H1 (cell line): ENCODE data around the gene RNF149. TPM values are rescaled to one million over a fixed set of nuclear protein-coding genes. Genes with fewer than 3 reads are reported as not detected.

Experiments used
- CTCF ChIA-PET: fragments of 300-600 bp; sonication (Branson Sonifier 250); formaldehyde crosslinking; loops from one replicate; lab custom pipeline; 2021; ENCODE audit not compliant: partially characterized antibody; lab: Charles Lee
- POLR2A ChIA-PET: fragments of 300-600 bp; sonication (Branson Sonifier 250); formaldehyde crosslinking; loops from one replicate; lab custom pipeline; 2021; ENCODE audit warnings: inconsistent platforms; ENCODE audit not compliant: partially characterized antibody; lab: Charles Lee
- DNase-seq, 2 experiments: peaks; one replicate each; pipeline versions ENCODE4 v3.0.0 to v3.0.0-alpha.2; 2010 to 2022; ENCODE audit warnings: low spot score in 2 of 2, low read depth in 1 of 2, mixed read lengths in 1 of 2
- FAIRE-seq: peaks from 2 replicates; lab custom pipeline; 2011; peaks lifted over from hg19 to GRCh38; lab: Jason Lieb, UNC
- H2AFZ ChIP-seq: 2 replicates; pipeline ENCODE4 v1.8.1; 2012; ENCODE audit warnings: low read length, inconsistent platforms
- H2AK5ac ChIP-seq: 2 replicates; pipeline ENCODE4 v1.6.1; 2013; ENCODE audit warnings: low read depth, low read length
- H2BK120ac ChIP-seq: replicated peaks from 2 replicates; pipeline ENCODE3; 2013; ENCODE audit warnings: low read depth, low read length, inconsistent platforms
- H2BK12ac ChIP-seq: 2 replicates; pipeline ENCODE4 v1.6.1; 2013; ENCODE audit warnings: low read depth, low read length
- H2BK15ac ChIP-seq: 2 replicates; pipeline ENCODE4 v1.6.1; 2013; ENCODE audit warnings: low read length
- H2BK20ac ChIP-seq: 2 replicates; pipeline ENCODE4 v1.6.1; 2013; ENCODE audit warnings: low read length
- H2BK5ac ChIP-seq: 2 replicates; pipeline ENCODE4 v1.6.1; 2013; ENCODE audit warnings: low read depth, low read length
- H3K14ac ChIP-seq: 2 replicates; pipeline ENCODE4 v1.6.1; 2013; ENCODE audit warnings: inconsistent platforms; ENCODE audit not compliant: insufficient read length
- H3K18ac ChIP-seq: 2 replicates; pipeline ENCODE4 v1.6.1; 2013; ENCODE audit warnings: low read length; ENCODE audit errors: extremely low read depth
- H3K23ac ChIP-seq: 2 replicates; pipeline ENCODE4 v1.6.1; 2013; ENCODE audit warnings: inconsistent platforms; ENCODE audit not compliant: insufficient read length
- H3K23me2 ChIP-seq: 2 replicates; pipeline ENCODE4 v1.6.1; 2013; ENCODE audit warnings: low read depth, low read length
- H3K27ac ChIP-seq: 2 replicates; pipeline ENCODE4 v1.6.1; 2011; ENCODE audit warnings: low read depth, low read length, inconsistent platforms
- H3K27me3 ChIP-seq, 4 experiments: replicated peaks in 1 of 4; 1 replicate in 1 of 4; 2 replicates in 3 of 4; pipeline versions ENCODE4 v1.6.1 to v1.8.1; 2011 to 2013; ENCODE audit warnings: low read length in 3 of 4, mild to moderate bottlenecking in 3 of 4, inconsistent platforms in 2 of 4, mixed read lengths in 2 of 4, moderate library complexity in 1 of 4; ENCODE audit not compliant: control insufficient read depth in 3 of 4, insufficient read depth in 3 of 4; ENCODE audit errors: extremely low read depth in 1 of 4
- H3K36me3 ChIP-seq, 4 experiments: 2 replicates each; pipeline versions ENCODE4 v1.6.1 to v1.8.1; 2011 to 2013; ENCODE audit warnings: mild to moderate bottlenecking in 4 of 4, low read length in 3 of 4, moderate library complexity in 2 of 4, control low read depth in 1 of 4, inconsistent platforms in 1 of 4; ENCODE audit not compliant: insufficient read depth in 4 of 4, control insufficient read depth in 2 of 4
- H3K4ac ChIP-seq: replicated peaks from 2 replicates; pipeline ENCODE3; 2013; ENCODE audit warnings: low read length, low read depth, mixed read lengths, inconsistent platforms; ENCODE audit not compliant: insufficient read length
- H3K4me1 ChIP-seq, 4 experiments: replicated peaks in 1 of 4; 1 replicate in 1 of 4; 2 replicates in 3 of 4; pipeline versions ENCODE4 v1.6.1 to v1.8.1; 2011 to 2013; ENCODE audit warnings: low read length in 3 of 4, inconsistent platforms in 2 of 4, mixed read lengths in 1 of 4; ENCODE audit not compliant: insufficient read depth in 4 of 4, control insufficient read depth in 3 of 4
- H3K4me2 ChIP-seq, 2 experiments: 2 replicates each; pipeline versions ENCODE4 v1.6.1 to v1.8.1; 2011 to 2013; ENCODE audit warnings: low read depth in 2 of 2, low read length in 2 of 2, control low read depth in 1 of 2, inconsistent platforms in 1 of 2, mild to moderate bottlenecking in 1 of 2; ENCODE audit not compliant: insufficient read depth in 1 of 2
- H3K4me3 ChIP-seq, 4 experiments: fragments of 200-600, 300-600 bp in 1 of 4; sonication (generic), shearing (Covaris generic), sonication (Bioruptor Twin) in 1 of 4; 2 replicates each; pipeline versions ENCODE4 v1.5.1 to v1.8.1; 2011 to 2016; ENCODE audit warnings: low read length in 4 of 4, low read depth in 3 of 4, control low read depth in 2 of 4, inconsistent platforms in 2 of 4, mild to moderate bottlenecking in 2 of 4, mixed read lengths in 1 of 4, moderate library complexity in 1 of 4; ENCODE audit not compliant: insufficient read depth in 2 of 4; ENCODE audit errors: extremely low read depth in 1 of 4
- H3K56ac ChIP-seq: replicated peaks from 2 replicates; pipeline ENCODE3; 2013; ENCODE audit warnings: low read depth, mild to moderate bottlenecking, mixed read lengths, low read length, inconsistent platforms; ENCODE audit not compliant: insufficient read length
- H3K79me1 ChIP-seq: 2 replicates; pipeline ENCODE4 v1.6.1; 2013; ENCODE audit warnings: low read depth, low read length, control low read depth
- H3K79me2 ChIP-seq, 2 experiments: 2 replicates each; pipeline versions ENCODE4 v1.6.1 to v1.8.1; 2012 to 2013; ENCODE audit warnings: low read length in 2 of 2, mild to moderate bottlenecking in 2 of 2, inconsistent platforms in 1 of 2; ENCODE audit not compliant: insufficient read depth in 2 of 2, control insufficient read depth in 1 of 2
- H3K9ac ChIP-seq, 4 experiments: replicated peaks in 1 of 4; 1 replicate in 1 of 4; 2 replicates in 3 of 4; pipeline versions ENCODE4 v1.6.1 to v1.8.1; 2011 to 2013; ENCODE audit warnings: low read depth in 3 of 4, low read length in 3 of 4, control low read depth in 2 of 4, mild to moderate bottlenecking in 2 of 4, moderate library complexity in 2 of 4, inconsistent platforms in 1 of 4; ENCODE audit errors: extremely low read depth in 1 of 4
- H3K9me3 ChIP-seq, 2 experiments: 2 replicates each; pipeline versions ENCODE4 v1.6.1 to v1.8.1; 2012 to 2013; ENCODE audit warnings: mild to moderate bottlenecking in 2 of 2, moderate library complexity in 2 of 2, control low read depth in 1 of 2, inconsistent platforms in 1 of 2, low read depth in 1 of 2, low read length in 1 of 2, mixed read lengths in 1 of 2; ENCODE audit not compliant: insufficient read depth in 2 of 2
- H4K20me1 ChIP-seq, 2 experiments: replicated peaks in 1 of 2; 2 replicates each; pipeline versions ENCODE3 to v1.8.1; 2011 to 2013; ENCODE audit warnings: inconsistent platforms in 2 of 2, low read length in 2 of 2, mild to moderate bottlenecking in 1 of 2; ENCODE audit not compliant: insufficient read depth in 2 of 2, control insufficient read depth in 1 of 2
- H4K5ac ChIP-seq: 2 replicates; pipeline ENCODE4 v1.6.1; 2013; ENCODE audit warnings: low read length, low read depth, mixed read lengths, inconsistent platforms; ENCODE audit not compliant: insufficient read length
- H4K8ac ChIP-seq: 2 replicates; pipeline ENCODE4 v1.8.0; 2013; ENCODE audit warnings: mild to moderate bottlenecking, moderate library complexity, low read length, inconsistent platforms; ENCODE audit not compliant: insufficient read depth; ENCODE audit errors: extremely low read depth
- H4K91ac ChIP-seq: replicated peaks from 2 replicates; pipeline ENCODE3; 2013; ENCODE audit warnings: low read length, mixed read lengths, inconsistent platforms; ENCODE audit not compliant: insufficient read length
- ATF3 ChIP-seq: IDR thresholded peaks from 2 replicates; pipeline ENCODE4 v1.6.1; 2011; ENCODE audit warnings: low read depth, mild to moderate bottlenecking, low read length; ENCODE audit not compliant: insufficient read depth
- BACH1 ChIP-seq: IDR thresholded peaks from 2 replicates; pipeline ENCODE4 v1.6.1; 2012; ENCODE audit warnings: low read length, improper control_type of control experiment
- CEBPB ChIP-seq: IDR thresholded peaks from 2 replicates; pipeline ENCODE4 v1.6.1; 2012; ENCODE audit warnings: low read depth, low read length
- E2F6 ChIP-seq: IDR thresholded peaks from 2 replicates; pipeline ENCODE4 v1.6.1; 2012; ENCODE audit warnings: inconsistent platforms
- EZH2 ChIP-seq: fragments of 200-600 bp; sonication (generic); IDR thresholded peaks from 2 replicates; pipeline ENCODE4 v1.7.1; 2012; ENCODE audit warnings: low read depth, mild to moderate bottlenecking, moderate library complexity, low read length, inconsistent platforms; ENCODE audit not compliant: severe bottlenecking
- MAFK ChIP-seq: IDR thresholded peaks from 2 replicates; pipeline ENCODE4 v1.6.1; 2012; ENCODE audit warnings: low read depth, mild to moderate bottlenecking, improper control_type of control experiment, low read length
- NANOG ChIP-seq: IDR thresholded peaks from 2 replicates; pipeline ENCODE4 v1.6.1; 2011; ENCODE audit warnings: low read length, low read depth, mild to moderate bottlenecking, inconsistent platforms; ENCODE audit not compliant: insufficient read depth, poor library complexity, severe bottlenecking
- RAD21 ChIP-seq, 2 experiments: IDR thresholded peaks in 1 of 2; conservative IDR thresholded peaks in 1 of 2; 2 replicates each; pipeline ENCODE4 v1.6.1; 2011; ENCODE audit warnings: low read depth in 2 of 2, low read length in 2 of 2, improper control_type of control experiment in 1 of 2, inconsistent platforms in 1 of 2, mild to moderate bottlenecking in 1 of 2, moderate library complexity in 1 of 2
- SAP30 ChIP-seq: fragments of 300-600 bp; sonication (generic); IDR thresholded peaks from 2 replicates; pipeline ENCODE4 v1.7.1; 2012; ENCODE audit warnings: low read length, moderate library complexity, mild to moderate bottlenecking, inconsistent platforms; ENCODE audit not compliant: insufficient read depth, insufficient replicate concordance
- SP2 ChIP-seq: IDR thresholded peaks from 2 replicates; pipeline ENCODE4 v1.6.1; 2012; ENCODE audit warnings: mild to moderate bottlenecking, low read length, inconsistent platforms
- YY1 ChIP-seq: IDR thresholded peaks from 2 replicates; pipeline ENCODE4 v1.6.1; 2011; ENCODE audit warnings: low read depth, mild to moderate bottlenecking, low read length
- WGBS, 2 experiments: shearing (Covaris generic) in 1 of 2; methylation state at CpG; one replicate each; pipeline versions ENCODE4 v1.1.6 to v1.1.7; 2013 to 2015; ENCODE audit warnings: low lambda C conversion rate in 2 of 2, mixed read lengths in 2 of 2, inconsistent platforms in 1 of 2, low coverage in 1 of 2, missing lambda C conversion rate in 1 of 2; ENCODE audit not compliant: insufficient replicate concordance in 2 of 2, insufficient coverage in 1 of 2, insufficient read length in 1 of 2; ENCODE audit errors: extremely low coverage in 1 of 2, missing lambda C conversion rate in 1 of 2; 5-methylcytosine and 5-hydroxymethylcytosine counted together
- polyA plus RNA-seq, 7 experiments: library from polyadenylated mRNA; depleted of rRNA in 3 of 7; stranded (reverse) in 5 of 7; unstranded in 2 of 7; fragments of >200 nt in 5 of 7; fragments of 200-250 nt in 2 of 7; gene quantifications; 1 replicate in 5 of 7; 2 replicates in 1 of 7; 4 replicates in 1 of 7; pipeline versions ENCODE4 v1.2.1 to v1.2.3, GENCODE V29; 2011 to 2013; ENCODE audit warnings: missing spikeins in 2 of 7, mixed read lengths in 2 of 7
- total RNA-seq: library from RNA; stranded (reverse); fragmentation: NEBNext Ultra II Directional; extraction: Animal tissue kit (Norgen Biotek cat#: 25700); gene quantifications from 2 replicates; pipeline ENCODE4 v1.2.1, GENCODE V29; 2021
- TF ChIP-seq, protein P1 (sequence below): IDR thresholded peaks from 2 replicates; pipeline ENCODE4 v1.6.1; 2012; ENCODE audit warnings: inconsistent platforms

The RNF149 gene
- total and polyA plus RNA-seq, 2 of the 8 experiments (the other 6 are each of a cell fraction or from before 2014, with no cell fraction given), result 16.6 to 28.2 TPM

- no peak overlapping the region for H3K27ac ChIP-seq
- H2BK15ac ChIP-seq, result no peak overlapping the region
- H2BK12ac ChIP-seq, result no peak overlapping the region
- H3K18ac ChIP-seq, result no peak overlapping the region
- no peak overlapping the region for H2AK5ac ChIP-seq
- DNase-seq (no peak), FAIRE-seq (no peak)
- H2BK5ac ChIP-seq, result no peak overlapping the region
- no peak overlapping the region for H3K23ac ChIP-seq
- no peak overlapping the region for H4K8ac ChIP-seq
- H3K4me2 ChIP-seq, result no peak overlapping the region
- no peak overlapping the region for H3K4me3 ChIP-seq
- H3K4ac ChIP-seq, result no peak overlapping the region
- no peak overlapping the region for H3K56ac ChIP-seq
- H3K79me2 ChIP-seq, result peaks cover 0 to 46% of the 10 kb centered on the region in 2 experiments; a peak in 3 of 4 replicates
- POLR2A ChIA-PET, result interaction anchor here (1.8 kb wide), 1 partner anchor 25 kb away, joined by 4 read pairs; no protein-coding TSS in a partner anchor
- no peak overlapping the region for H2BK20ac ChIP-seq
- H3K23me2 ChIP-seq, result no peaks in the 10 kb centered on the region
- no peak overlapping the region for H3K9ac ChIP-seq
- H3K36me3 ChIP-seq, result peaks cover 0 to 15% (median 1%) of the 10 kb centered on the region in 4 experiments; a peak in 3 of 8 replicates
- no peak overlapping the region for H3K14ac ChIP-seq
- 94% methylated on average over 2 of the region's 2 CpGs; no CpG with 5 or more reads in 1 of the 2 experiments for WGBS, 2 experiments
- no peak overlapping the region for H4K5ac ChIP-seq
- H3K4me1 ChIP-seq, result no peaks in the 10 kb centered on the region
- H3K79me1 ChIP-seq, result peaks cover 9% of the 10 kb centered on the region
- H3K27me3 ChIP-seq, result no peaks in the 10 kb centered on the region
- no peak overlapping the region for H2BK120ac ChIP-seq
- peaks cover 0 to 13% of the 10 kb centered on the region in 2 experiments for H4K20me1 ChIP-seq
- no peaks in the 10 kb centered on the region for H3K9me3 ChIP-seq
- CTCF ChIA-PET, result interaction anchor here (0.6 to 0.7 kb wide), 2 partner anchors 301 to 695 kb away, joined by 3 to 4 read pairs; no protein-coding TSS in a partner anchor
- no peak overlapping the region for H2AFZ ChIP-seq
- H4K91ac ChIP-seq, result no peak overlapping the region
- no peak for TF ChIP-seq NANOG
- no peak for TF ChIP-seq RAD21 (IDR thresholded peaks at IDR 0.05 in 1 of 2, conservative IDR thresholded peaks at IDR 0.05 in 1 of 2; ENCODE audit: low read depth in 2 of 2, low read length in 2 of 2)
- TF ChIP-seq MAFK, result no peak
- TF ChIP-seq E2F6, result no peak
- TF ChIP-seq, protein P1, sequence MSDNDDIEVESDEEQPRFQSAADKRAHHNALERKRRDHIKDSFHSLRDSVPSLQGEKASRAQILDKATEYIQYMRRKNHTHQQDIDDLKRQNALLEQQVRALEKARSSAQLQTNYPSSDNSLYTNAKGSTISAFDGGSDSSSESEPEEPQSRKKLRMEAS, result no peak
- no peak for TF ChIP-seq EZH2
- no peak for TF ChIP-seq YY1
- no peak for TF ChIP-seq CEBPB
- no peak for TF ChIP-seq SP2
- no peak for TF ChIP-seq ATF3
- no peak for TF ChIP-seq BACH1
- TF ChIP-seq SAP30, result no peak
These were observed 12.6 kb downstream of the RNF149 start for GRCh38 chr2:101295895-101296294.
